Heart right ventricle (tissue), 16 donors: ENCODE data around the gene FNBP1. TPM values are rescaled to one million over a fixed set of nuclear protein-coding genes. Genes with fewer than 3 reads are reported as not detected.
A peak's percentile ranks its signal among the peaks of the same experiment; 100 is the strongest.
"Not testable (repeated sequence)": the region's sequence is repeated elsewhere in the genome, so short reads cannot be mapped to it uniquely, and the experiment has no call there.

Experiments
- ATAC-seq, 8 donors: fragments of 200-7000 bp; cut with Tn5 transposase; one replicate each; pipeline ENCODE4 v1.9.1; 2020; ENCODE audit warnings: mild to moderate bottlenecking in 8 of 8, moderate library complexity in 8 of 8, moderate number of reproducible peaks in 1 of 8
- DNase-seq, 2 donors: peaks; one replicate each; pipeline ENCODE4 v3.0.0-alpha.2; 2020
- H3K27ac ChIP-seq, 10 donors: fragments of 200-600 bp; sonication (generic) in 2 of 10; one replicate each; pipeline versions ENCODE4 v1.5.0 to v1.8.0; 2020 to 2022; ENCODE audit warnings: mild to moderate bottlenecking in 3 of 10
- H3K27me3 ChIP-seq, 7 donors: fragments of 200-600 bp; one replicate each; pipeline ENCODE4 v1.8.0; 2021 to 2022; ENCODE audit warnings: mild to moderate bottlenecking in 2 of 7
- H3K36me3 ChIP-seq, 9 donors: fragments of 200-600 bp; sonication (generic) in 1 of 9; one replicate each; pipeline versions ENCODE4 v1.5.0 to v1.8.0; 2020 to 2022; ENCODE audit warnings: mild to moderate bottlenecking in 2 of 9
- H3K4me1 ChIP-seq, 9 donors: fragments of 200-600 bp; sonication (generic) in 1 of 9; one replicate each; pipeline versions ENCODE4 v1.5.0 to v1.8.0; 2020 to 2022; ENCODE audit warnings: mild to moderate bottlenecking in 4 of 9
- H3K4me3 ChIP-seq, 10 donors: fragments of 200-600 bp; sonication (generic) in 2 of 10; one replicate each; pipeline versions ENCODE4 v1.5.0 to v1.8.0; 2020 to 2022; ENCODE audit warnings: mild to moderate bottlenecking in 7 of 10, moderate library complexity in 2 of 10
- H3K9me3 ChIP-seq, 11 donors: fragments of 200-600 bp in 10 of 11; sonication (generic) in 2 of 11; one replicate each; pipeline versions ENCODE4 v1.5.0 to v1.8.0; 2013 to 2022; ENCODE audit warnings: mild to moderate bottlenecking in 2 of 11, control low read depth in 1 of 11, moderate library complexity in 1 of 11
- WGBS, 2 donors: extraction: QIAGEN DNeasy Blood & Tissue Kit; methylation state at CpG; one replicate each; pipeline ENCODE4 v1.1.7; 2013; ENCODE audit warnings: inconsistent platforms in 1 of 2; 5-methylcytosine and 5-hydroxymethylcytosine counted together
- intact Hi-C, 10 donors: fragments of 100-400 bp; cut with DNase I; formaldehyde crosslinking; loops; one replicate each; pipeline versions ENCODE4 v1.11.1 to v1.14.2; 2022
- polyA plus RNA-seq, 2 donors: library from polyadenylated mRNA; stranded (reverse); fragments of 200-250 nt; gene quantifications; one replicate each; pipeline ENCODE4 v1.2.3, GENCODE V29; 2013
- total RNA-seq, 10 donors: library from RNA; stranded (reverse); fragmentation: NEBNext Ultra II Directional in 3 of 10; extraction: Animal tissue kit (Norgen Biotek cat#: 25700) in 3 of 10; gene quantifications; one replicate each; pipeline versions ENCODE4 v1.2.1 to v1.2.4, GENCODE V29; 2021 to 2023
- TF ChIP-seq, protein P1 (sequence below), 9 donors: fragments of 200-600 bp; sonication (generic) in 2 of 9; IDR thresholded peaks; one replicate each; pipeline versions ENCODE4 v1.5.0 to v1.8.0; 2021 to 2022; ENCODE audit warnings: antibody characterized with exemption in 9 of 9, mild to moderate bottlenecking in 5 of 9, moderate library complexity in 1 of 9
- donor health status: Arrhythmogenic right ventricular cardiomyopathy.
- donor health status: ischemic (EF 13 %, LVEDD 7.1; RV severe dilation, severe dysfunction).
- donor health status: healthy with polysubstance abuse.
- donor health status: DM: no; HTN: yes; CAD: no.
- donor health status: DM: no; HTN: no; CAD: no.
- donor health status: ischemic (EF 25% LVEDD 6.9; RV normal size, moderate dysfunction).
- donor health status: ischemic (EF 25% LVEDD 5.7; RV mildly dilated, moderate dysfunction).
- donor health status: healthy.
- donor health status: DM: yes; HTN: yes; CAD: no.
- donor health status: Ischemic cardiomyopathy.
- donor health status: ischemic (EF 35%, LVEDD 5.7; RV mildly dilated, moderate dysfunction).
- donor health status: nonischemic (EF 11% LVEDD 7.7; RV severe dilation, severe dysfunction).
- donor health status: DM: yes; HTN: yes; CAD: no.
- donor health status: PGD.
- donor health status: ischemic (EF 29% LVEDD 5.4; RV normal size, mild dysfunction).
- donor health status: nonischemic (EF 23%, LVEDD 6.1; RV moderate dilation, normal function).

FNBP1 gene
- total and polyA plus RNA-seq, 12 donors = 7.4 to 38.4 (median 22.2) TPM

- Histone ChIP-seq H3K27me3 (no peaks in the 10 kb centered on the region), H3K9me3 (no peaks in the 10 kb centered on the region), H3K4me3 (no peak overlapping the region), H3K27ac (peak overlapping the region in 7 of 10 donors; percentile 1 to 86 (median 7)), H3K4me1 (peaks cover 2 to 62% (median 28%) of the 10 kb centered on the region in 9 donors), H3K36me3 (peaks cover 0 to 19% (median 0%) of the 10 kb centered on the region in 9 donors)
- intact Hi-C loops = no loop called here
- no peak for DNase-seq
- WGBS, 2 donors = 85 to 90% methylated on average over 7 of the region's 7 CpGs
- TF ChIP-seq, protein P1, sequence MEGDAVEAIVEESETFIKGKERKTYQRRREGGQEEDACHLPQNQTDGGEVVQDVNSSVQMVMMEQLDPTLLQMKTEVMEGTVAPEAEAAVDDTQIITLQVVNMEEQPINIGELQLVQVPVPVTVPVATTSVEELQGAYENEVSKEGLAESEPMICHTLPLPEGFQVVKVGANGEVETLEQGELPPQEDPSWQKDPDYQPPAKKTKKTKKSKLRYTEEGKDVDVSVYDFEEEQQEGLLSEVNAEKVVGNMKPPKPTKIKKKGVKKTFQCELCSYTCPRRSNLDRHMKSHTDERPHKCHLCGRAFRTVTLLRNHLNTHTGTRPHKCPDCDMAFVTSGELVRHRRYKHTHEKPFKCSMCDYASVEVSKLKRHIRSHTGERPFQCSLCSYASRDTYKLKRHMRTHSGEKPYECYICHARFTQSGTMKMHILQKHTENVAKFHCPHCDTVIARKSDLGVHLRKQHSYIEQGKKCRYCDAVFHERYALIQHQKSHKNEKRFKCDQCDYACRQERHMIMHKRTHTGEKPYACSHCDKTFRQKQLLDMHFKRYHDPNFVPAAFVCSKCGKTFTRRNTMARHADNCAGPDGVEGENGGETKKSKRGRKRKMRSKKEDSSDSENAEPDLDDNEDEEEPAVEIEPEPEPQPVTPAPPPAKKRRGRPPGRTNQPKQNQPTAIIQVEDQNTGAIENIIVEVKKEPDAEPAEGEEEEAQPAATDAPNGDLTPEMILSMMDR (IDR thresholded peaks at IDR 0.05) = no peak
- ATAC-seq = peak in 2 of 8 donors; percentile 6 to 29
Measured at GRCh38 chr9:129996161-129996830, 46.7 kb downstream of the FNBP1 start.

GRCh38 chr9:129995409-129996160 lies 47.4 kb downstream of the FNBP1 start:
- ATAC-seq (peak in 3 of 8 donors; percentile 29 to 63 (median 54)), DNase-seq (no peak)
- intact Hi-C loops = no loop called here
- H3K27ac ChIP-seq = peak overlapping the region in 6 of 10 donors; percentile 1 to 86 (median 8)
- H3K27me3 ChIP-seq = no peaks in the 10 kb centered on the region
- TF ChIP-seq, protein P1 (IDR thresholded peaks at IDR 0.05) = no peak
- H3K36me3 ChIP-seq = peaks cover 0 to 18% (median 0%) of the 10 kb centered on the region in 9 donors
- no peaks in the 10 kb centered on the region for H3K9me3 ChIP-seq
- WGBS, 2 donors = 57 to 63% methylated on average over 5 of the region's 5 CpGs
- H3K4me3 ChIP-seq = no peak overlapping the region
- peaks cover 2 to 66% (median 28%) of the 10 kb centered on the region in 9 donors for H3K4me1 ChIP-seq

DNA sequence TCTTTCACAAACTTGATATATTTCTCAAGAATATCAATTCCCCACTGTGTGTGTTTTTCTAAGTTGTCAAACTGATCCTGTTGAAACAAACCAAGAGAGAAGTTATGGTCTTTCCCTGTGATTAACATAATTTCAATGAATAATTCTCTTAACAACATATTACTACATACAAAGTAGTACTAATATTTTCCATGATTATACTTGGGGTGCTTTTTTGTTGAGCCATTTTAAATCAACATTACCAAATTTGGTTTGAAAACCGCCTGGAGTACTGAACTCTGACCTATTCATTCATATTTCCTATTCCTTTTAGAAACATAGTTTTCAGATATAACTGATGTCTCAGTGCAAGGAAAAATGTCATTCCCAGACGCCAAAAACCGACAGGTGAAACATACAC lies 48.1 kb downstream of the FNBP1 start:
- H3K27ac ChIP-seq = peak overlapping the region in 2 of 10 donors; percentile 4 to 86
- ATAC-seq (no peak), DNase-seq (no peak)
- H3K27me3 ChIP-seq = no peaks in the 10 kb centered on the region
- H3K9me3 ChIP-seq = no peaks in the 10 kb centered on the region
- H3K36me3 ChIP-seq = peaks cover 0 to 18% (median 0%) of the 10 kb centered on the region in 9 donors
- intact Hi-C loops = no loop called here
- peaks cover 2 to 72% (median 28%) of the 10 kb centered on the region in 9 donors for H3K4me1 ChIP-seq
- H3K4me3 ChIP-seq = no peak overlapping the region
- TF ChIP-seq, protein P1 (IDR thresholded peaks at IDR 0.05) = no peak
- WGBS, 2 donors = 71 to 83% methylated on average over 3 of the region's 3 CpGs

DNA sequence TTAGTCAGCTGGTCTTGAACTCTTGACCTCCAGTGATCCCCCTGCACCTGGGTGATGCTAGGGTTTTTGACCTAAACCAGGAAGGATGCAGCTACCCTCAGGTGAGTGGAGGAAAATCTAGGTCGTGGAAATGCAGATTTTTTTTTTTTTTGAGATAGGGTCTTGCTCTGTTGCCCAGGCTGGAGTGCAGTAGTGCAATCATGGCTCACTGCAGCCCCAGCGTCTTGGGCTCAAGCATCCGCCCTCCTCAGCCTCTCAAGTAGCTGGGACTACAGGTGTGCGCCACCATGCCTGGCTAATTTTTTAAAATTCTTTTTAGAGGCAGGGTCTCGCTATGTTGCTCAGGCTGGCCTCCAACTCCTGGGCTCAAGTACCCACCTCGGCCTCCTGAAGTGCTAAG lies 51.9 kb downstream of the FNBP1 start:
- H3K27me3 ChIP-seq, H3K9me3 ChIP-seq, H3K4me3 ChIP-seq, intact Hi-C loops, H3K27ac ChIP-seq, DNase-seq, ATAC-seq: not testable (repeated sequence)
- H3K4me1 ChIP-seq = peaks cover 0 to 55% (median 14%) of the 10 kb centered on the region in 9 donors
- peaks cover 0 to 18% (median 0%) of the 10 kb centered on the region in 9 donors for H3K36me3 ChIP-seq
- 96 to 99% methylated on average over 6 of the region's 6 CpGs for WGBS, 2 donors
